Upper lobe of right lung (tissue), 1 donor: Measurements from ENCODE around the gene RGS13. TPM values are rescaled to one million over a fixed set of nuclear protein-coding genes. Genes with fewer than 3 reads are reported as not detected.

Source experiments
- ATAC-seq: fragments of 200-7000 bp; cut with Tn5 transposase; one replicate; pipeline ENCODE4 v1.9.1; 2020; ENCODE audit warnings: mild to moderate bottlenecking, moderate library complexity
- DNase-seq: peaks from one replicate; pipeline ENCODE4 v3.0.0-alpha.2; 2020
- H3K27ac ChIP-seq: fragments of 200-600 bp; one replicate; pipeline ENCODE4 v1.8.0; 2022
- H3K27me3 ChIP-seq: fragments of 200-600 bp; one replicate; pipeline ENCODE4 v1.8.0; 2022; ENCODE audit warnings: mild to moderate bottlenecking
- H3K36me3 ChIP-seq: fragments of 200-600 bp; one replicate; pipeline ENCODE4 v1.8.0; 2022
- H3K4me1 ChIP-seq: fragments of 200-600 bp; one replicate; pipeline ENCODE4 v1.8.0; 2022
- H3K4me3 ChIP-seq: fragments of 200-600 bp; one replicate; pipeline ENCODE4 v1.8.0; 2022; ENCODE audit warnings: mild to moderate bottlenecking
- H3K9me3 ChIP-seq: fragments of 200-600 bp; one replicate; pipeline ENCODE4 v1.8.0; 2022
- intact Hi-C: fragments of 100-400 bp; cut with DNase I; formaldehyde crosslinking; loops from one replicate; pipeline ENCODE4 v1.11.0; 2022
- total RNA-seq: library from RNA; stranded (reverse); fragmentation: NEBNext Ultra II Directional; extraction: Animal tissue kit (Norgen Biotek cat#: 25700); gene quantifications from one replicate; pipeline ENCODE4 v1.2.1, GENCODE V29; 2021
- TF ChIP-seq, protein P1 (sequence below): fragments of 200-600 bp; IDR thresholded peaks from one replicate; pipeline ENCODE4 v1.8.0; 2022; ENCODE audit warnings: antibody characterized with exemption
- donor health status: DM: no; HTN: yes; CAD: no; lungs with severe emphysema.

RGS13 gene
- total RNA-seq, 1 donor from 2014 or later: 4.7 TPM

DNA sequence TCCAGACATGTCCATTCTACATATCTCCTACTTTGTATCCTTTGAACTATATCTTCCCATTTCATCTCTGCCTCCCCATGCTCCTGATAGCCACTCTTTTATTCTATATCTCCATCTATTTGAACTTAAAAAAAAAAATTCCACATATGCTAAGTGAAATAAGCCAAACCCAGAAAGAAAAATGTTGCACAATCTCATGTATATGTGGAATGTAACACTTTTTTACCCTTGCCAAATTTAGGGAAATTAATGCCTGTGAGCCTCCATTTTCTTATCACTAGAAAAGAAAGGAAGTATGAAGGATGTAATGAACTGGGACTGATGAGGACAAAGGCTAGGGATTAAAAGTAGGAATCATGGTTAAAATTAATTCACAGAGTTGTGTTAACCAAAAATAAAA lies 53.5 kb downstream of the RGS13 start:
- intact Hi-C loops: no loop called here
- ATAC-seq: no peak

DNA sequence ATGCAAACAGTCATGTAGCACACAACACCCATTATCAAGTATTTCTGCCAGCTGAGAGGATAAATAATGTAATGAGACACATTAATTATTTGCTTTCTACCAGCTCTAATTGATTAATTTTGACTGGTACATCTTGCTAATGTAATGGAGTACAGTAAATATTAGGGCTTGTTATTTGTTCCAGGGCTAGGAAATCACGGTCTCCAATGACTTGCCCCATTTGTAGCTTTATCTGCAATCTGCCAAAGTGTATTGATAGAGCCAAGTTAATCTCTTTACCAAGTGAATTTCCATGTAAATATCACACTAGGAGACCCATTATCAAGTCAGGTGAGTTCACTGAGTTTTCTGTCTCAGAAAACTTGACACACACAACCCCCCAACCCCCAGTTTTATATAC lies 55.1 kb downstream of the RGS13 start:
- Histone ChIP-seq H3K9me3 (no peaks in the 10 kb centered on the region), H3K4me3 (no peak overlapping the region), H3K36me3 (no peaks in the 10 kb centered on the region), H3K27me3 (no peaks in the 10 kb centered on the region), H3K27ac (no peak overlapping the region), H3K4me1 (no peaks in the 10 kb centered on the region)
- DNase-seq (no peak), ATAC-seq (no peak)
- TF ChIP-seq, protein P1, sequence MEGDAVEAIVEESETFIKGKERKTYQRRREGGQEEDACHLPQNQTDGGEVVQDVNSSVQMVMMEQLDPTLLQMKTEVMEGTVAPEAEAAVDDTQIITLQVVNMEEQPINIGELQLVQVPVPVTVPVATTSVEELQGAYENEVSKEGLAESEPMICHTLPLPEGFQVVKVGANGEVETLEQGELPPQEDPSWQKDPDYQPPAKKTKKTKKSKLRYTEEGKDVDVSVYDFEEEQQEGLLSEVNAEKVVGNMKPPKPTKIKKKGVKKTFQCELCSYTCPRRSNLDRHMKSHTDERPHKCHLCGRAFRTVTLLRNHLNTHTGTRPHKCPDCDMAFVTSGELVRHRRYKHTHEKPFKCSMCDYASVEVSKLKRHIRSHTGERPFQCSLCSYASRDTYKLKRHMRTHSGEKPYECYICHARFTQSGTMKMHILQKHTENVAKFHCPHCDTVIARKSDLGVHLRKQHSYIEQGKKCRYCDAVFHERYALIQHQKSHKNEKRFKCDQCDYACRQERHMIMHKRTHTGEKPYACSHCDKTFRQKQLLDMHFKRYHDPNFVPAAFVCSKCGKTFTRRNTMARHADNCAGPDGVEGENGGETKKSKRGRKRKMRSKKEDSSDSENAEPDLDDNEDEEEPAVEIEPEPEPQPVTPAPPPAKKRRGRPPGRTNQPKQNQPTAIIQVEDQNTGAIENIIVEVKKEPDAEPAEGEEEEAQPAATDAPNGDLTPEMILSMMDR: no peak
- intact Hi-C loops: no loop called here

More for the DNA sequence above, 53.5 kb downstream of the RGS13 start:
- Histone ChIP-seq H3K4me3 (no peak overlapping the region), H3K36me3 (no peaks in the 10 kb centered on the region), H3K9me3 (no peaks in the 10 kb centered on the region), H3K27ac (no peak overlapping the region), H3K4me1 (no peaks in the 10 kb centered on the region), H3K27me3 (no peaks in the 10 kb centered on the region)
- TF ChIP-seq, protein P1: no peak
- no peak for DNase-seq

DNA sequence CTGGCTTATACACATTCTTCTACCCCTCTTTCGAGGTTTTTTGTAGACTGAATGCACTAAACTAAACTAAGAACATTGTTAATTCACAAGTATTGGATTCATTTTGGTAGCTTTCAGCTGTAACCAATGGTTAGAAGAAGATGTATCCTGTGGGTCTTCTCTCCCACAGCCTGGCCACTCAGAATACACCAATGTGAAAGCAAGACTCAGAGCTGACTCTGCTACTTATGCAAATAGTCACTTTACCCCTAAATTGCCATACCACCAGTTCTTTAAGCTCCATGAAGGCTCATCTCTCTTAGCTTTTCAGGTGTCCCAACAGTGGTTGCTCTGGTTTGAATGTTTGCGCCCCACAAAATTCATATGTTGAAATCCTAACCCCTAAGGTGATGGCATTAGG lies 60.1 kb downstream of the RGS13 start:
- Histone ChIP-seq H3K9me3 (no peaks in the 10 kb centered on the region), H3K4me1 (no peaks in the 10 kb centered on the region), H3K4me3 (no peak overlapping the region), H3K27me3 (no peaks in the 10 kb centered on the region), H3K36me3 (no peaks in the 10 kb centered on the region), H3K27ac (no peak overlapping the region)
- TF ChIP-seq, protein P1: no peak
- intact Hi-C loops: no loop called here
- ATAC-seq: no peak
- DNase-seq: no peak

DNA sequence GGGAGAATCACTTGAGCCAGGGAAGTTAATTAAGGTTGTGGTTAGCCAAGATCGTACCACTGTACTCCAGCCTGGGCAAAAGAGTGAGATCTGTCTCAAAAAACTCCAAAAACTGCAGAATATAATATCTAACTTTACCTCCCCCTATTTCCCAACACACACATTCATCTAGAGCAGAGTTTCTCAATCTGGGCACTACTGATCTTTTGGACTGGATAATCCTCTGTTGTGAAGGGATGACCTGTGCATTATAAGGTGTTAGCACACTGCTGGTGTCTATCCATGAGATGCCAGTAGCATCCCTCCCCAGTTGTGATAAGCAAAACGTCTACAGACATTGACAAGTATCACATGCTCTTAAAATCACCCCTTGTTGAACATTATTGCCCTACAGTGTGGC lies 61.8 kb downstream of the RGS13 start:
- no peak for DNase-seq

DNA sequence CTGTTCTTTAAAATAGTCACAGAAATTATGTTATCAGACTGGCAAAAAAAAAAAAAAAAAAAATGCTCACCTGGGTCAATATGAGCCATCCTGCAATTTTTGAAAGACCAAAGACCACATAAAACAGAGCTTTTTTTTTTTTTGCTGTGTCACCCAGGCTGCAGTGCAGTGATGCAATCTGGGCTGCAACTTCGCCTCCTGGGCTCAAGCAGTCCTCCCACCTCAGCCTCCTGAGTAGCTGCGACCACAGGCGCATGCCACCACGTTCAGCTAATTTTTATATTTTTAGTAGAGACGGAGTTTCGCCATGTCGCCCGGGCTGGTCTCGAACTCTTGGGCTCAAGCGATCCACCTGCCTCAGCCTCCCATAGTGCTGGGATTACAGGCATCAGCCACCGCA lies 62.8 kb downstream of the RGS13 start:
- Histone ChIP-seq H3K27ac (no peak overlapping the region), H3K4me1 (peaks cover 7% of the 10 kb centered on the region), H3K9me3 (no peaks in the 10 kb centered on the region), H3K27me3 (no peaks in the 10 kb centered on the region), H3K4me3 (no peak overlapping the region), H3K36me3 (no peaks in the 10 kb centered on the region)
- ATAC-seq (no peak), DNase-seq (no peak)
- intact Hi-C loops: no loop called here
- TF ChIP-seq, protein P1: no peak

More for the DNA sequence above, 61.8 kb downstream of the RGS13 start:
- H3K9me3 ChIP-seq: no peaks in the 10 kb centered on the region
- intact Hi-C loops: no loop called here
- no peak overlapping the region for H3K4me3 ChIP-seq
- no peaks in the 10 kb centered on the region for H3K36me3 ChIP-seq
- no peaks in the 10 kb centered on the region for H3K27me3 ChIP-seq
- peaks cover 7% of the 10 kb centered on the region for H3K4me1 ChIP-seq
- ATAC-seq: no peak
- TF ChIP-seq, protein P1: no peak
- H3K27ac ChIP-seq: no peak overlapping the region

DNA sequence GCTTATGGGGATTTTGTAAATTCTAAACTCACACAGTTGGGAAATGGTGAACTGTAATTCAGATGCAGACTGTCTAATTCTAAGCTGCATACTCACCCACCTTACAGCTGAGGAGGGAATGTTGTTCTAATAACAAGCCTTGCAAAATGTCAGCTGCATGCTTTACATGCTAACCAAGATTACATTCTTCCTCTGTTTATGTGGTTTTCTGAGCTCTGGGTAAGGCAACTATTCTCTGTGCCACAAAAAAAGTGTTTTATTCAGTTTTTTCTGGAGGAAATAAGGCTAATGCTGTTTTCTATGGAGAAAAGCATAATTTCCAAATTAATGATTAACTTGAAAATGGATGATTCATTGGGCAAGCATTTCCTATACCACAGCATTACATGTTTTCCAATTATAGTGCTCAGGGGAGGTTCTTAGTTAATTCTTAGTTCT lies 64.9 kb downstream of the RGS13 start:
- no peaks in the 10 kb centered on the region for H3K9me3 ChIP-seq
- H3K27ac ChIP-seq: no peak overlapping the region
- H3K36me3 ChIP-seq: no peaks in the 10 kb centered on the region
- TF ChIP-seq, protein P1: no peak
- no peak overlapping the region for H3K4me3 ChIP-seq
- DNase-seq (no peak), ATAC-seq (no peak)
- H3K27me3 ChIP-seq: no peaks in the 10 kb centered on the region
- peaks cover 7% of the 10 kb centered on the region for H3K4me1 ChIP-seq
- intact Hi-C loops: no loop called here
